Measurements from ENCODE around the gene MYO15B. TPM values are rescaled to one million over a fixed set of nuclear protein-coding genes. Genes with fewer than 3 reads are reported as not detected.

Gene MYO15B
- 1.00 TPM for polyA plus RNA-seq (2012; ENCODE audit: missing spikeins)

GRCh38 chr17:75587675-75588595 lies at the start of gene MYO15B:
Gene MYO15B, plus strand, starts transcription at chr17:75587800. Its CDS starts 258 bp downstream, at chr17:75588058.
- FAIRE-seq (no peak), DNase-seq (ENCODE audit: insufficient read length) (no peak)
- TF ChIP-seq POLR2AphosphoS5 (IDR thresholded peaks at IDR 0.05; ENCODE audit: low read depth, low read length) (no peak), POLR2A (IDR thresholded peaks at IDR 0.05; ENCODE audit: low read depth, low read length) (no peak), TAF1 (IDR thresholded peaks at IDR 0.05; ENCODE audit: borderline replicate concordance, low read depth, low read length) (no peak)

- FAIRE-seq (no peak), DNase-seq (ENCODE audit: insufficient read length) (no peak)
- no peak for TF ChIP-seq TAF1 (IDR thresholded peaks at IDR 0.05; ENCODE audit: borderline replicate concordance, low read depth, low read length)
- TF ChIP-seq POLR2A (IDR thresholded peaks at IDR 0.05; ENCODE audit: low read depth, low read length), result no peak
- TF ChIP-seq POLR2AphosphoS5 (IDR thresholded peaks at IDR 0.05; ENCODE audit: low read depth, low read length), result no peak
Observed at GRCh38 chr17:75539967-75540729, 47.5 kb upstream of the MYO15B start.

GRCh38 chr17:75540923-75541503 lies 46.6 kb upstream of the MYO15B start:
- no peak for FAIRE-seq

GRCh38 chr17:75542229-75542628 lies 45.4 kb upstream of the MYO15B start:
- FAIRE-seq (no peak), DNase-seq (ENCODE audit: insufficient read length) (no peak)
- TF ChIP-seq POLR2A (IDR thresholded peaks at IDR 0.05; ENCODE audit: low read depth, low read length) (no peak), POLR2AphosphoS5 (IDR thresholded peaks at IDR 0.05; ENCODE audit: low read depth, low read length) (no peak), TAF1 (IDR thresholded peaks at IDR 0.05; ENCODE audit: borderline replicate concordance, low read depth, low read length) (no peak)

More at GRCh38 chr17:75540923-75541503, 46.6 kb upstream of the MYO15B start:
- no peak for TF ChIP-seq TAF1 (IDR thresholded peaks at IDR 0.05; ENCODE audit: borderline replicate concordance, low read depth, low read length)
- no peak for TF ChIP-seq POLR2AphosphoS5 (IDR thresholded peaks at IDR 0.05; ENCODE audit: low read depth, low read length)
- TF ChIP-seq POLR2A (IDR thresholded peaks at IDR 0.05; ENCODE audit: low read depth, low read length), result no peak
- DNase-seq (ENCODE audit: insufficient read length), result no peak

- DNase-seq (ENCODE audit: insufficient read length) (no peak), FAIRE-seq (no peak)
- no peak for TF ChIP-seq POLR2AphosphoS5 (IDR thresholded peaks at IDR 0.05; ENCODE audit: low read depth, low read length)
- TF ChIP-seq TAF1 (IDR thresholded peaks at IDR 0.05; ENCODE audit: borderline replicate concordance, low read depth, low read length), result no peak
- no peak for TF ChIP-seq POLR2A (IDR thresholded peaks at IDR 0.05; ENCODE audit: low read depth, low read length)
Observed at GRCh38 chr17:75542728-75543336, 44.8 kb upstream of the MYO15B start.

GRCh38 chr17:75544250-75544649 lies 43.4 kb upstream of the MYO15B start:
- no peak for TF ChIP-seq POLR2AphosphoS5 (IDR thresholded peaks at IDR 0.05; ENCODE audit: low read depth, low read length)
- no peak for TF ChIP-seq TAF1 (IDR thresholded peaks at IDR 0.05; ENCODE audit: borderline replicate concordance, low read depth, low read length)
- no peak for TF ChIP-seq POLR2A (IDR thresholded peaks at IDR 0.05; ENCODE audit: low read depth, low read length)
- no peak for FAIRE-seq
- no peak for DNase-seq (ENCODE audit: insufficient read length)

- FAIRE-seq, result no peak
- TF ChIP-seq POLR2AphosphoS5 (IDR thresholded peaks at IDR 0.05; ENCODE audit: low read depth, low read length), result no peak
- no peak for DNase-seq (ENCODE audit: insufficient read length)
Observed at GRCh38 chr17:75546181-75546580, 41.4 kb upstream of the MYO15B start.

GRCh38 chr17:75547091-75547490 lies 40.5 kb upstream of the MYO15B start:
- TF ChIP-seq TAF1 (IDR thresholded peaks at IDR 0.05; ENCODE audit: borderline replicate concordance, low read depth, low read length), result no peak
- TF ChIP-seq POLR2AphosphoS5 (IDR thresholded peaks at IDR 0.05; ENCODE audit: low read depth, low read length), result no peak
- no peak for TF ChIP-seq POLR2A (IDR thresholded peaks at IDR 0.05; ENCODE audit: low read depth, low read length)
- DNase-seq (ENCODE audit: insufficient read length) (no peak), FAIRE-seq (no peak)

- TF ChIP-seq POLR2A (IDR thresholded peaks at IDR 0.05; ENCODE audit: low read depth, low read length), result no peak
- TF ChIP-seq POLR2AphosphoS5 (IDR thresholded peaks at IDR 0.05; ENCODE audit: low read depth, low read length), result no peak
- no peak for TF ChIP-seq TAF1 (IDR thresholded peaks at IDR 0.05; ENCODE audit: borderline replicate concordance, low read depth, low read length)
- DNase-seq (ENCODE audit: insufficient read length), result no peak
- no peak for FAIRE-seq
Observed at GRCh38 chr17:75548813-75549212, 38.8 kb upstream of the MYO15B start.

- FAIRE-seq (no peak), DNase-seq (ENCODE audit: insufficient read length) (no peak)
- TF ChIP-seq POLR2AphosphoS5 (IDR thresholded peaks at IDR 0.05; ENCODE audit: low read depth, low read length) (no peak), TAF1 (IDR thresholded peaks at IDR 0.05; ENCODE audit: borderline replicate concordance, low read depth, low read length) (no peak), POLR2A (IDR thresholded peaks at IDR 0.05; ENCODE audit: low read depth, low read length) (no peak)
Observed at GRCh38 chr17:75549246-75550138, 38.1 kb upstream of the MYO15B start.
